ENCODE measurements around the gene PTEN. TPM values are rescaled to one million over a fixed set of nuclear protein-coding genes. Genes with fewer than 3 reads are reported as not detected.

The PTEN gene
- total RNA-seq, 1 donor from 2014 or later, result 121 TPM

DNA sequence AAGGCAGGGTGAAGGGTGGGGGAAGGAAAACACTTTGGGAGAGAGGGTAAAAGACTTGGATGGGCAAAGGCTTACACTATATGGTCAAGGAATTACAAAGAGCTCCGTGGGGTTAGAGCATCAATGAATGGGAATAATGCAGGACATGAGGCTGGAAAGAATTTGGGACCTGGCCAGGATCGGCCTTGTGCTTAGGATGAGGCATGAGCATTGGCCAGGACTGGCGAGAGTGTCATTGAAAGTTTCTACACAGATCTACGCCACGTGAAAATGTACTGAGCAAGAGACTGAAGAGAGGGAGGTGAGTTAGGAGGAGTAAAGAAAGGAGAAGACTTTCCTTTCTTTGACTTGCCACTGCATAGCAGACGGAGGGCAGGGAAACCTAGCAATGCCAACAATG is 142.8 kb downstream of the PTEN start:
- Histone ChIP-seq H3K9me3 (no peaks in the 10 kb centered on the region), H3K4me1 (peaks cover 7% of the 10 kb centered on the region), H3K27me3 (no peaks in the 10 kb centered on the region), H3K27ac (no peak overlapping the region), H3K36me3 (no peaks in the 10 kb centered on the region), H3K4me3 (no peak overlapping the region)
- DNase-seq (ENCODE audit: extremely low spot score in 2 of 2), result no peak
- intact Hi-C loops (cut with DNase I), result no loop called here
- TF ChIP-seq POLR2A (IDR thresholded peaks at IDR 0.05) (no peak), POLR2AphosphoS5 (IDR thresholded peaks at IDR 0.05; ENCODE audit: insufficient read depth in 1 of 2, low read depth in 1 of 2) (no peak)
- TF ChIP-seq, protein P1, sequence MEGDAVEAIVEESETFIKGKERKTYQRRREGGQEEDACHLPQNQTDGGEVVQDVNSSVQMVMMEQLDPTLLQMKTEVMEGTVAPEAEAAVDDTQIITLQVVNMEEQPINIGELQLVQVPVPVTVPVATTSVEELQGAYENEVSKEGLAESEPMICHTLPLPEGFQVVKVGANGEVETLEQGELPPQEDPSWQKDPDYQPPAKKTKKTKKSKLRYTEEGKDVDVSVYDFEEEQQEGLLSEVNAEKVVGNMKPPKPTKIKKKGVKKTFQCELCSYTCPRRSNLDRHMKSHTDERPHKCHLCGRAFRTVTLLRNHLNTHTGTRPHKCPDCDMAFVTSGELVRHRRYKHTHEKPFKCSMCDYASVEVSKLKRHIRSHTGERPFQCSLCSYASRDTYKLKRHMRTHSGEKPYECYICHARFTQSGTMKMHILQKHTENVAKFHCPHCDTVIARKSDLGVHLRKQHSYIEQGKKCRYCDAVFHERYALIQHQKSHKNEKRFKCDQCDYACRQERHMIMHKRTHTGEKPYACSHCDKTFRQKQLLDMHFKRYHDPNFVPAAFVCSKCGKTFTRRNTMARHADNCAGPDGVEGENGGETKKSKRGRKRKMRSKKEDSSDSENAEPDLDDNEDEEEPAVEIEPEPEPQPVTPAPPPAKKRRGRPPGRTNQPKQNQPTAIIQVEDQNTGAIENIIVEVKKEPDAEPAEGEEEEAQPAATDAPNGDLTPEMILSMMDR (IDR thresholded peaks at IDR 0.05), result no peak

DNA sequence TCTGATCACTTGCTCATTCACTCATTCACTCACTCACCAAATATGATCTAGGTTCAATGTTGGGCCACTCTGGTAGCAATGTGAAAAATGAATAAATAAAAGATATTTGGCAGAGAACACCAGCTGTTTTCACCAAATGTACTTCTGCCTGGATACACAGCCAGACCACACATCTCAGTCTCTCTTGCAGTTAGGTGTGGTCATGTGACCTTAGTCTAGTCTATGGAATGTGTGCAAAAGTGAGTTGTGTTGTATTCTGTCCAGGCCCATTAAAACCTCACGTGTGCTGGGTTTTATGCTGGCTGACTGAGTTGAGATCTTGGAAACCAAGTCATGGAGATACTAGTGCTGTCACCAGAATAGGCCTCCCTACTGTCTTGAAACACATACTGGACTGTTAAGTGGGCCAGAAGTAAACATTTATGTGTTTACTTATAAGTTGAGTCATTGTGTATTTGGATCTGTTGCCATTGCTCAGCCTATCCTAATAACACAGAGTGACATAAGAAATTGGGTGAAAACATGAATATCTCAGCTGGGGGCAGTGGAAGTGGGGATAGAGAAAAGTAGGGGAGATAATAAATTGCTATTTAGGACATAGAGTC is 145.5 kb downstream of the PTEN start:
- no peak for DNase-seq (ENCODE audit: extremely low spot score in 2 of 2)
- no peaks in the 10 kb centered on the region for H3K9me3 ChIP-seq
- no peaks in the 10 kb centered on the region for H3K36me3 ChIP-seq
- no peaks in the 10 kb centered on the region for H3K27me3 ChIP-seq
- no peak for TF ChIP-seq POLR2AphosphoS5 (IDR thresholded peaks at IDR 0.05; ENCODE audit: insufficient read depth in 1 of 2, low read depth in 1 of 2)
- TF ChIP-seq, protein P1 (IDR thresholded peaks at IDR 0.05), result no peak
- no peak for TF ChIP-seq POLR2A (IDR thresholded peaks at IDR 0.05)
- intact Hi-C loops (cut with DNase I), result no loop called here
- no peak overlapping the region for H3K27ac ChIP-seq
- no peak overlapping the region for H3K4me3 ChIP-seq
- peaks cover 7% of the 10 kb centered on the region for H3K4me1 ChIP-seq

DNA sequence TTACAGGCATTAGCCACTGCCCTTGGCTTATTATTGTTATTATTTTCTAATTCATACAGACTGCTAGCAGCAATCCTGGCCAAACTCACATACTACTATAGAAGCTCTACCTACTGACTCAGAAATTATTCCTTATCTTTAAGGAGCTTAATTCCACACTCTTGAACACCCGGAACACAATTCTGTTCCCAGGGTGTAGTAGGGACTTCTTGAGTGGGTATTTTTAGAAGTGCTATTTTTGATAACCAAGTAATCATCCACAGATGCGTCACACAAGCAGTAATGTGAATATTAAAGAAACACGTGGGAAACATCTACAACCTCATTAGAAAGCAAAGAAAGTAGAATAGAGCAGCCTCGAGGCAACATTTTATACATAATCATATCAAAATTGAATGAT is 149.2 kb downstream of the PTEN start:
- Histone ChIP-seq H3K9me3 (no peaks in the 10 kb centered on the region), H3K4me1 (no peaks in the 10 kb centered on the region), H3K36me3 (no peaks in the 10 kb centered on the region), H3K27ac (no peak overlapping the region), H3K27me3 (no peaks in the 10 kb centered on the region), H3K4me3 (no peak overlapping the region)
- TF ChIP-seq POLR2AphosphoS5 (IDR thresholded peaks at IDR 0.05; ENCODE audit: insufficient read depth in 1 of 2, low read depth in 1 of 2), result no peak
- TF ChIP-seq, protein P1 (IDR thresholded peaks at IDR 0.05), result no peak
- TF ChIP-seq POLR2A (IDR thresholded peaks at IDR 0.05), result no peak
- intact Hi-C loops (cut with DNase I), result no loop called here
- DNase-seq (ENCODE audit: extremely low spot score in 2 of 2), result no peak

DNA sequence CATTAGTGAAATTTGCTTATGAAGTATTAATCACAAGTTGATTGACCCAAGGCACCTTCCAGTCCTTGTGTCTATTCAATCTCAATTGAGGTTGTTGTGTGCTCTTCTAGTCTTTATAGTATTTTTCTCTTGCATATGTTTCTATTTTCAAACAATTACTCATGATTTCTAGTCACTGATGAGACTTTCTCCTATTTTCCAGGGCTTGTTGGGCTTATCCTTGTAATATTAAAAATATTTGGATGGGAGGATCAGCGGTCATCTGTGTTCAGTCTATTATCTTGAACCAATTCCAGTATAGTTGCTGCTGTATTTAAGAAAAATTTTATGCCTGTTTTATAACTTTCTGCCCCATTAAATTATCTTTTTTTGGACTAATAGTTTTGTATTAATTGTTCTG is 154.4 kb downstream of the PTEN start:
- intact Hi-C loops (cut with DNase I), result loop anchor here (5.0 kb wide), 1 partner anchor 1360 kb away; the partner anchor contains the start of gene IFIT1B
- TF ChIP-seq POLR2AphosphoS5 (IDR thresholded peaks at IDR 0.05; ENCODE audit: insufficient read depth in 1 of 2, low read depth in 1 of 2), result no peak
- no peak for TF ChIP-seq POLR2A (IDR thresholded peaks at IDR 0.05)
- TF ChIP-seq, protein P1 (IDR thresholded peaks at IDR 0.05), result no peak
- H3K27me3 ChIP-seq, result no peaks in the 10 kb centered on the region

DNA sequence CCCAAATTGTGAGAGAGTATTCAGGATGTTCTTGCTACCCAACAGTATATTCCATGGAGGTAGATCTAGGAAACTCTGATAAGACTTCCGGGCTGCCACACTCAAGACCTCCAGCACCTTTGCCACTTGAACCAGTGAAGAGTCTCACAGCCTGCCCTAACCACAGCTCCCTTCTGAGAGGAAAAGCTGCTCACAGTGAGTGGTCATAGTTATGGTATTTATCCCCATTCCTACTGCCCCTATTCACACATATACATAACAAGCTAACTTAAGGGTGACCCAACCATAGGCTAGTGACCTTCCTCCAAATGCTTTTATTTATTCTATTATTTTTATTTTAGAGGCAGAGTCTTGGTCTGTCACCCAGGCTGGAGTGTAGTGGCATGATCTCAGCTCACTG is 156.3 kb downstream of the PTEN start:
- DNase-seq (ENCODE audit: extremely low spot score in 2 of 2), result no peak
- TF ChIP-seq POLR2A (IDR thresholded peaks at IDR 0.05) (no peak), POLR2AphosphoS5 (IDR thresholded peaks at IDR 0.05; ENCODE audit: insufficient read depth in 1 of 2, low read depth in 1 of 2) (no peak)
- TF ChIP-seq, protein P1 (IDR thresholded peaks at IDR 0.05), result no peak
- Histone ChIP-seq H3K27me3 (no peaks in the 10 kb centered on the region), H3K4me3 (no peak overlapping the region), H3K36me3 (no peaks in the 10 kb centered on the region), H3K27ac (no peak overlapping the region), H3K9me3 (no peaks in the 10 kb centered on the region), H3K4me1 (no peaks in the 10 kb centered on the region)
- intact Hi-C loops (cut with DNase I), result loop anchor here (5.0 kb wide), 1 partner anchor 1358 kb away; the partner anchor contains the start of gene IFIT1B

More for the DNA sequence above, 154.4 kb downstream of the PTEN start:
- H3K36me3 ChIP-seq, result no peaks in the 10 kb centered on the region
- no peak overlapping the region for H3K4me3 ChIP-seq
- DNase-seq (ENCODE audit: extremely low spot score in 2 of 2), result no peak
- no peaks in the 10 kb centered on the region for H3K4me1 ChIP-seq
- no peak overlapping the region for H3K27ac ChIP-seq
- H3K9me3 ChIP-seq, result no peaks in the 10 kb centered on the region
